Colonic mucosa (tissue), 4 donors: ENCODE results near the gene PLXNA4. TPM values are rescaled to one million over a fixed set of nuclear protein-coding genes. Genes with fewer than 3 reads are reported as not detected.

Source experiments
- DNase-seq: peaks from one replicate; pipeline ENCODE4 v3.0.0-alpha.2; 2020
- H3K27ac ChIP-seq: fragments of 200-600 bp; one replicate; pipeline ENCODE4 v1.8.0; 2021
- H3K27me3 ChIP-seq: fragments of 200-600 bp; one replicate; pipeline ENCODE4 v1.8.0; 2021
- H3K36me3 ChIP-seq: fragments of 200-600 bp; one replicate; pipeline ENCODE4 v1.8.0; 2021
- H3K4me1 ChIP-seq: fragments of 200-600 bp; one replicate; pipeline ENCODE4 v1.8.0; 2021; ENCODE audit warnings: mild to moderate bottlenecking
- H3K4me3 ChIP-seq: fragments of 200-600 bp; one replicate; pipeline ENCODE4 v1.8.0; 2021
- H3K9ac ChIP-seq, 2 donors: one replicate each; pipeline ENCODE4 v1.7.0; 2013; ENCODE audit warnings: control low read depth in 2 of 2, low read depth in 2 of 2, low read length in 2 of 2
- H3K9me3 ChIP-seq: fragments of 200-600 bp; one replicate; pipeline ENCODE4 v1.8.0; 2021
- intact Hi-C: fragments of 100-400 bp; cut with DNase I; formaldehyde crosslinking; loops from one replicate; pipeline ENCODE4 v1.14.1; 2022
- total RNA-seq, 2 donors: library from RNA; stranded (reverse); fragmentation: NEBNext Ultra II Directional in 1 of 2; extraction: Animal tissue kit (Norgen Biotek cat#: 25700) in 1 of 2; gene quantifications; one replicate each; pipeline ENCODE4 v1.2.1, GENCODE V29; 2021
- TF ChIP-seq, protein P1 (sequence below): fragments of 200-600 bp; IDR thresholded peaks from one replicate; pipeline ENCODE4 v1.8.0; 2022; ENCODE audit warnings: antibody characterized with exemption, mild to moderate bottlenecking
- donor health status: healthy.
- donor health status: DM: no; HTN: no; CAD: no.
- donor health status: DM: no; HTN: no; CAD: no.

PLXNA4 gene
- total RNA-seq, 2 donors from 2014 or later = 0.15 to 0.77 TPM

DNA sequence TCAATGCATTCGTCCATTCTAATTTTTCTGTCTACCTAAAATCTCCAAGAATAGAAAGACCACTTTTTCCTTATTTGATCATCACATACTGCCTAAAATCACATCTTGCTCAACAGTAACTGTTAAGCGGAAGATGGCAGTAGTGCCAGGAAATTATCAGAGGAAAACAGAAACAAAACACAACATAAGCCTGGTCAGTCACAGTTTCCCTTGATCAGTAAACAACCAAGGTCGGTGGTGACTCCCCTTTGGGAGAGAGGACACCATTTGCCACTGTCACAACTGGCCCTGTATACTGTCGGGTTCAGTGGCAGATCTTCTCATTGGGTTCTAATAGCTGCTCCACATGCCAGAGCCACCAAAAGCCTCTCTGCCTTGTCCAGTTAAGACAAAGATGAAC, 106.6 kb downstream of the PLXNA4 start:
- no peak for DNase-seq
- intact Hi-C loops = no loop called here
- Histone ChIP-seq H3K36me3 (no peaks in the 10 kb centered on the region), H3K4me3 (no peak overlapping the region), H3K27me3 (no peaks in the 10 kb centered on the region), H3K27ac (no peak overlapping the region), H3K9ac (no peak overlapping the region), H3K4me1 (no peaks in the 10 kb centered on the region), H3K9me3 (no peaks in the 10 kb centered on the region)
- TF ChIP-seq, protein P1, sequence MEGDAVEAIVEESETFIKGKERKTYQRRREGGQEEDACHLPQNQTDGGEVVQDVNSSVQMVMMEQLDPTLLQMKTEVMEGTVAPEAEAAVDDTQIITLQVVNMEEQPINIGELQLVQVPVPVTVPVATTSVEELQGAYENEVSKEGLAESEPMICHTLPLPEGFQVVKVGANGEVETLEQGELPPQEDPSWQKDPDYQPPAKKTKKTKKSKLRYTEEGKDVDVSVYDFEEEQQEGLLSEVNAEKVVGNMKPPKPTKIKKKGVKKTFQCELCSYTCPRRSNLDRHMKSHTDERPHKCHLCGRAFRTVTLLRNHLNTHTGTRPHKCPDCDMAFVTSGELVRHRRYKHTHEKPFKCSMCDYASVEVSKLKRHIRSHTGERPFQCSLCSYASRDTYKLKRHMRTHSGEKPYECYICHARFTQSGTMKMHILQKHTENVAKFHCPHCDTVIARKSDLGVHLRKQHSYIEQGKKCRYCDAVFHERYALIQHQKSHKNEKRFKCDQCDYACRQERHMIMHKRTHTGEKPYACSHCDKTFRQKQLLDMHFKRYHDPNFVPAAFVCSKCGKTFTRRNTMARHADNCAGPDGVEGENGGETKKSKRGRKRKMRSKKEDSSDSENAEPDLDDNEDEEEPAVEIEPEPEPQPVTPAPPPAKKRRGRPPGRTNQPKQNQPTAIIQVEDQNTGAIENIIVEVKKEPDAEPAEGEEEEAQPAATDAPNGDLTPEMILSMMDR = no peak

DNA sequence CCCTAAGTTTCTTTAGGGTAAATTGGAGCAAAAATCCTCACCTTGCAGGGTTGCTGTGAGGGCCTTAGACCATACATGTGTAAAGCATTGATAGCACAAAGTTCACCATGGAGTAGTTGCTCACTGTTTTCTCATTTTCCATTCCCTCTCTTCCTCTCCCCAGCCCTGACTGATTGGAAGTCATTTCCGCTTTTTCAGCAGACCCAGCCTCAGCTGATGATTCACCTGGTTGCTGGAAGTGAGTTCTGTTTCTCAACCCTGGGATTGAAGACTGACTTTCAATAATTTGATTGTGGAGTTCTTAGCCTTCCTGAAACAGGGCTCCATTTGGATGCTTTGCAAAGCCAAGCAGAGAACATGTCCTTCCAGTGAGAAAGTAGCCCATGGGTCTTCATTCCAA, 107.0 kb downstream of the PLXNA4 start:
- TF ChIP-seq, protein P1 = no peak
- Histone ChIP-seq H3K4me1 (no peaks in the 10 kb centered on the region), H3K27ac (no peak overlapping the region), H3K27me3 (no peaks in the 10 kb centered on the region), H3K9me3 (no peaks in the 10 kb centered on the region), H3K36me3 (no peaks in the 10 kb centered on the region), H3K9ac (no peak overlapping the region), H3K4me3 (no peak overlapping the region)
- intact Hi-C loops = no loop called here
- no peak for DNase-seq

- intact Hi-C loops = no loop called here
- TF ChIP-seq, protein P1 = no peak
- no peak for DNase-seq
- H3K27me3 ChIP-seq = no peaks in the 10 kb centered on the region
- no peak overlapping the region for H3K9ac ChIP-seq
- no peak overlapping the region for H3K27ac ChIP-seq
- no peak overlapping the region for H3K4me3 ChIP-seq
- H3K9me3 ChIP-seq = no peaks in the 10 kb centered on the region
- H3K4me1 ChIP-seq = no peaks in the 10 kb centered on the region
- no peaks in the 10 kb centered on the region for H3K36me3 ChIP-seq
These were observed 109.9 kb downstream of the PLXNA4 start for GRCh38 chr7:132466367-132466766.

DNA sequence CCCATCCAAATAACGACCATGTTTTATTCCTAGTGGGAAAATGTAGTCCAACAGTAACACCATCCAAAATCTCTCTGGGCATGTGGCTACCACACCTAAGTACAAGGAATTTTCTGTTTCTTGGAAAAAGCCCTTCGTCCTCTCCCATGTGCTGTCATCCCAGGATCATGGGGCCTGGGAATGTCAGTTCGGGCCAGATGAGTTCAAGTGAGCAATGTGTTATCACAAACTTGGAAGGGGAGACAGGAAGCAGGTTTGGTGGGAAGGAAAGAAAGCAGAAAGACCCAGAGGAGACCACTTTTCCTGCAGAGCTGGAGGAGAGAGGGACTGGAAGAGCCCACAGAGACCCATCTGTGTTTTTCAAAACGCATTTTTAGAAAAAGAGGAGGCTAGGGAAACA, 110.8 kb downstream of the PLXNA4 start:
- intact Hi-C loops = no loop called here
- Histone ChIP-seq H3K9me3 (no peaks in the 10 kb centered on the region), H3K4me1 (no peaks in the 10 kb centered on the region), H3K4me3 (no peak overlapping the region), H3K36me3 (no peaks in the 10 kb centered on the region), H3K9ac (no peak overlapping the region), H3K27ac (no peak overlapping the region), H3K27me3 (no peaks in the 10 kb centered on the region)
- no peak for DNase-seq
- TF ChIP-seq, protein P1 = no peak

DNA sequence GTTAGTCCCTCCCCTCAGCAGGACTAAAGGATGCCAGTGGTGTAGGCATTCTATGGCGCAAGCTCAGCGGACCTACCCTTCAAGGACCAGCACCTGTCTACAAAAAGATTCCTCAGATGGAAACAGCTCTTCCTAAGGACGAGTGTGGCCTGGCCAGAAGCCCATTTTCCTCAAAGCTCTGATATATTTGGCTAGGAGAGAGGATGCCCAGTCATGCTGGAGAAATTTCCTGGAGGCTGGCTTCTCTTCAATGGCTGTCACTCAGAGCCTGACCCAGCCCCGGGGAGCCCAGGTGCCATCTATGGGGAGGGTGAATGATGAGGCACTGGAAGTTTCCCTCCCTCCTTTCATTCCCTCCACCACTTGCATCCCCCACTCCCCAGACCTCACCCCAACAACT, 111.5 kb downstream of the PLXNA4 start:
- Histone ChIP-seq H3K9ac (no peak overlapping the region), H3K9me3 (no peaks in the 10 kb centered on the region), H3K27me3 (no peaks in the 10 kb centered on the region), H3K36me3 (no peaks in the 10 kb centered on the region), H3K4me1 (no peaks in the 10 kb centered on the region), H3K27ac (no peak overlapping the region), H3K4me3 (no peak overlapping the region)
- DNase-seq = no peak
- TF ChIP-seq, protein P1 = no peak
- intact Hi-C loops = no loop called here

- no peak overlapping the region for H3K27ac ChIP-seq
- intact Hi-C loops = no loop called here
These were observed 112.3 kb downstream of the PLXNA4 start for GRCh38 chr7:132463922-132464321.

More at GRCh38 chr7:132463922-132464321, 112.3 kb downstream of the PLXNA4 start:
- no peak for DNase-seq
- Histone ChIP-seq H3K27me3 (no peaks in the 10 kb centered on the region), H3K9ac (no peak overlapping the region), H3K36me3 (no peaks in the 10 kb centered on the region), H3K4me1 (no peaks in the 10 kb centered on the region), H3K4me3 (no peak overlapping the region), H3K9me3 (no peaks in the 10 kb centered on the region)
- TF ChIP-seq, protein P1 = no peak
